Fibroblast of peridontal ligament (primary cell): ENCODE data around the gene HOXC10.

ENCODE experiments used
- DNase-seq: peaks from one replicate; pipeline ENCODE4 v3.0.0-alpha.2; 2010; ENCODE audit errors: extremely low read depth

The HOXC10 gene

GRCh38 chr12:53991077-53991460 lies 6.1 kb downstream of the HOXC10 start:
- no peak for DNase-seq

DNA sequence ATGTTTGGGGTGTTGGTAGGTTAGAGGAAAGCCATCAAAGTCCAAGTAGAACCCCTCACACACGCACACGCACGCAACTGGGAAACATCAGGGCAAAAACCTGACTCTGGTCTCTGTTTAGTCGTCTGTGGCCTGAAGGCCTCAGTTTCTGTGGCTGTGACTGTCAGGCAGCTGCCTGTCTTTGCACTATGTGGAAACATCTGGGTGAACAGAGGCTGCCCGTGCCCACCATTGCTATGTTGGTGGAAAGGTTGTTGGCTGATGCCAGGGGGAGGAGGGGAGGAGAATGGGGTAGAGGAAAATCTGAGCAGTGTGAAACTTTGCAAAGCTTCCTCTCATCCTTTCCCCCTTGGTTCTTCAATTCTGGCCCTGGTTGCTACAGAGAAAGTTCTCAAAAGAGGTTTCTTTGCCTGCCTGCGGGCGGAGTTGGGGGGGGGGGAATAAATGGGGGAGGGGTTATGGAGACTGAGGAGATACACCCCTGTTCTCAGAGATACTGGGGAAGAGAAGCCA lies 7.5 kb downstream of the HOXC10 start:
- DNase-seq: no peak

DNA sequence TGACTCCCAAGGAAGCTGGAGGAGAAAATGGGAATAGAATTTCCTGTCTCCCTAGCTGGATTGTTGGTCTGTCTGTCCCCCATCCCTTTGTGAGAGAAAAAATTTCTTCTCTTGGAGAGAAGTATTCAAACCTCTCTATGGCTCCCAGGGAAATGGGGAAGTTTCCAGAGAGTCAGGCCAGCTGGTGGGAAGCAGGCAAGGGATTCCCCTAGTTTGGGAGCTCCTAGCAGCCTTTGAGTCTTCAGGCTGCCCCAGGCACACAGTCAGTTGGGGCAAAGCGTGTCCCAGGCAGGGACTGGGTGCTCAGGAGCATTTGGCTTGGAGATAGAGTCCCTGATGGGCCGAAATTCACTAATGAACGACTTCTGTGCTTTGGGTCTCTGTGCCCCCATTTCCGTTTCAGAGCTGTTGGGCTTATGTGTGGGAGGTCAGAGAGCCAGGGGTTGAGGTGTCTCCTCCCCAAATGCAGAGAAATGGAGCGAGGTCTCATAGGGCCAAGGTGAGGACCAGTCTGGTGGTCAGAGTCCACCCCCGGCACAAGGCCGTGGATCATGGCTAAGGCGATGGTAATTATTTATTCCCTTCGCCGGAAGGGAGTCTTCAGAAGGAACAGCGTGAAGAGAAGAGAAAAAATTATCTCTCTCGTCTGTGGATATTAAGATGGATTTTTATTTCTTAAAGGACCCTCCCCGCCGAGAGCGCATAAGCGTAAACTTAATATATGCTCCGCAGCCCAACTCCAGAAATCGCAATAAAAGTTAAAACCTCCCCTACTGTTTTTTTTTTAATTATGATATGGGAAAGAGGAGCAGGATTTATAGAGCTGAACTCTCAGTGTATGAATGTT lies 8.4 kb downstream of the HOXC10 start:
- no peak for DNase-seq

DNA sequence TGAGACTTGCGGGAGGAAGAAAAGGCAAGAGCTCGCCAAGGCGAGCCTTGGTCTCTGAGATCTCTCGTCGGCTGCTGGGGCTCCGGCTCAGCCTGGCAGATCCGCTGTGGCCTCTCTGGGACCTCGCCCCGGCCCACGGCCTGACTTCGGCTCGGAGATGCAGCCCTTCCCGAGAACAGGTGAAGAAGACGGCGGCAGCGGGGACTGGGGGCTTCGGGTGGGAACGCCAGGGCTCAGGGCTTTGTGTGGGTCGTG lies 9.0 kb downstream of the HOXC10 start:
- no peak for DNase-seq

DNA sequence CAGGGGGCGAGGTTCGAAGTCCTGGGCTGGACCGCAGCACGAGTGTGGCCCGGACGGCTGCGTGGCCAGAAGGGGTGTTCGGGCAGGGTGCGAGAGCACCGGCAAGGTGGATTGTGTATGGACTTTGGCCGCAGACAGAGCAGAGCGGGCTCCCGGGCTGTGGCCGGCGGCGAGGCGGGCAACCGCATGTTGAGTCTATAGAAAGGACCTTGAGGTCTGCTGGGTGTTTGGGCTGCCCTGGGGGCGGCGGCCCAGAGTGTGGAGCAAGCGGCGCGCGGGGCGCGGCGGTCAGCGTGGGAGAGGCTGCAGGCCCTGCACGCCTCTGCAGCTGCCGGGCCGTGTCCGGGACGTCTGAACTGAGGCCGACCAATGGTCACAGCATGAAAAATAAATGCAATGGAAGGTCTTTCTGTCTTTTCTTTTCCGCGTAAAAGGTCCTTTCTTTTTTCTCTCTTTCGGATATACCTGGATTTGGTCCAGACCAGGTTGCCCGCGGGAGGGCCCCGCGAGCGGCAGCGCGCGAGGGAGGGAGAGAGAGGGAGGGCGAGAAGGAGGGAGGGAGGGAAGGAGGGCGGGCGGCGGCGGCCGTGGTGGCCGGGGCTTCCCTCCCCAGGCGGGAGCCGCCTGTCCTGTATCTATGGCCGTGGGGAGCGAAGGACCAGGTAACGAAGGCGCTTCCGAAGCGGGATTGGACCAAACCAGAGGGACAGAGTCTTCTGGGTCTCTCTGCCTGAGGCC lies 9.5 kb downstream of the HOXC10 start:
- DNase-seq: no peak

DNA sequence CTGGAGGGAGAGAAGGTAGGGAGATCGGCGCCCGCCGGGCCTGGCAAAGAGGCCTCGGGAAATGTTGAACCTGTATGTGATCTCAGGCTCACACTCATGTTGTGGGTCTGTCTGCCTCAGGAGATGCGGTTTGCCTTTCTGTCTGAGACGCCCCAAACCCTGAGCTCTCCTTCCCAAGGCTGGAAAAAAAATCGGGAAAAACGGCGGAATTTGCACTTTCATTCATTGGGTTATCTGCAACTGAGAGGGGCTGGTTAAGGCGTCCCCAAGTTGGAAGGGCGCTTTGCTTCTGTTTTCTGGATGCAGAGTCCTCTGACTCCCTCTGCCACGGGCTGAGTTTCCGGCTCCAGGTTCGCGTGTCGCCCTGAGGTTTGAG lies 10.0 kb downstream of the HOXC10 start:
- no peak for DNase-seq

GRCh38 chr12:53995378-53996239 lies 10.7 kb downstream of the HOXC10 start:
- no peak for DNase-seq

- DNase-seq: no peak
These were observed 11.6 kb downstream of the HOXC10 start for GRCh38 chr12:53996240-53997203.

GRCh38 chr12:53997204-53998109 lies 12.5 kb downstream of the HOXC10 start:
- DNase-seq: no peak

GRCh38 chr12:53998110-53998899 lies 13.4 kb downstream of the HOXC10 start:
- DNase-seq: no peak

GRCh38 chr12:53998900-53999236 lies 13.9 kb downstream of the HOXC10 start:
- DNase-seq: no peak

GRCh38 chr12:53999559-54000115 lies 14.7 kb downstream of the HOXC10 start:
- DNase-seq: no peak

DNA sequence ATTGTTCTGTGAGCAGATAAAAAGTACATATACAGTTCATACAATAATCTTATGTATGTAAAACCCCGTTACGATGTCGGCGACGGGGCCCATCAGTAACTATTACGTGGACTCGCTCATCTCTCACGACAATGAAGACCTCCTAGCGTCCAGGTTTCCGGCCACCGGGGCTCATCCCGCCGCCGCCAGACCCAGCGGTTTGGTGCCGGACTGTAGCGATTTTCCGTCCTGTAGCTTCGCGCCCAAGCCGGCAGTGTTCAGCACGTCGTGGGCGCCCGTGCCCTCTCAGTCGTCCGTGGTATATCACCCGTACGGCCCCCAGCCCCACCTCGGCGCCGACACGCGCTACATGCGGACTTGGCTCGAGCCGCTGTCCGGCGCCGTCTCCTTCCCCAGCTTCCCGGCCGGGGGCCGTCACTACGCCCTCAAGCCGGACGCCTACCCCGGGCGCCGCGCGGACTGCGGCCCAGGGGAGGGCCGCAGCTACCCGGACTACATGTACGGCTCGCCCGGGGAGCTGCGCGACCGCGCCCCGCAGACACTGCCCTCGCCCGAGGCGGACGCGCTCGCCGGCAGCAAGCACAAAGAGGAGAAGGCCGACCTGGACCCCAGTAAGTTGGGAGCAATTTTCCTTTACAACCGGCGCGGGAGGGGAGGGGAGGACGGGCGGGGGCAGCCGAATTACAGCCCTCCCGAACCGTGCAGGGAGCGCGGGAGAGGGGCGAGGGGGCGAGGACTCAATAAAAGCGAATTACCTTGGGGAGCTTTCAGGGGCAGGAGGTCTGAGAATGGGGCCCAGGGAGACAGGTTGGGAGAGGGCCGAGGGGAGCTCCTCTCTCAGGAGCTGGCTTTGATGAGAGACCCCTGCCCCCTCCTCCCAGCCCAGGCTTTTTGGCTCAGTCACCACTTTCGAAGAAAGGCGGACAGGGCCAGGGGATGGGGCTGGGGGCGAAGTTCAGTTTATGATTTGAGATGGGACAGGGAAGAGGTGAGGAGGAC lies 15.5 kb downstream of the HOXC10 start, which contains the start of gene HOXC9:
Gene HOXC9, plus strand, starts transcription at position 46 of the 999 bp plus-strand sequence. Its CDS starts 28 bp downstream, at position 74.
- no peak for DNase-seq

DNA sequence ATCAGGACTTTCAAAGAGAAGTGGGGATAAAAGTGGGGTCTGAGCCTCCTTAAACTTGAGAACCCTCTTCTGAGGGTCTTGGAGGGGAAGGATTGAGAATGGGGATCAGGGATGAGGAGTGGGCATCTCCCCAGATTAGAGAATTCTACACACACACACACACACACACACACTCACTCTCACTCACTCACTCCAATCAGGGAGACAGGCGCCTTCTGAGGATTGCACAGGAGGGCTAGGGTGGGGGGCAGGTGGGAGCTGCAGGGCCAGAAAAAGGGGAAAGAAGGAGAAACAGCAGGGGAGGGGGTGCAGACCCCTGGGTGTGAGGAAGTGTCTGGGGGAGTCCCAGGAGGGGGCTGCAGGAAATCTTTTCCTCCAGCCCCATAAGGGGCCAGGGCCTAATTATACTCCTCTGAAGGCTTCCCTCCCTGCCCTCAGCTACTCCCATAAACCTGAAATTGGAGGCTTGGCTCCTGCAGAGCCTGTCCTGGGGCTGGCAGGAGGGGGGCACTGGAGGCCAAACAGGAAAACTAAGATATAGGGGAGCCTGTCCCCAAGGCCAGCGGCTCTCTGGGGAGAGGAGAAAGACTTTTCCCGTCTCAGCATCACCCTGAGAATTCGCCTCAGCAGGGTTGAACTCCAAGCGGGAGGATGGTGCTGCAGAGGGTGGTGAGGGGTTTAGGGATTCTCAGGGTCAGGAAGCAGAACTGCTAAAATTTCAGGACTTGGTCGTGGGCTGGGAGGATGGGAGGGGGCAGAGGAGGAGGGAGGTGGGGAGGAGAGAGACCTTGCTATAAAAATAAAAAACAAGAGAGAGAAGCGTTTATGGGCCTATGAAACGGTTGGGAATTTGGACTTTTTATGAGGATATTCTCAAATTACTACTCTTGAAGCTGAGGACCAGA lies 16.6 kb downstream of the HOXC10 start:
- no peak for DNase-seq

DNA sequence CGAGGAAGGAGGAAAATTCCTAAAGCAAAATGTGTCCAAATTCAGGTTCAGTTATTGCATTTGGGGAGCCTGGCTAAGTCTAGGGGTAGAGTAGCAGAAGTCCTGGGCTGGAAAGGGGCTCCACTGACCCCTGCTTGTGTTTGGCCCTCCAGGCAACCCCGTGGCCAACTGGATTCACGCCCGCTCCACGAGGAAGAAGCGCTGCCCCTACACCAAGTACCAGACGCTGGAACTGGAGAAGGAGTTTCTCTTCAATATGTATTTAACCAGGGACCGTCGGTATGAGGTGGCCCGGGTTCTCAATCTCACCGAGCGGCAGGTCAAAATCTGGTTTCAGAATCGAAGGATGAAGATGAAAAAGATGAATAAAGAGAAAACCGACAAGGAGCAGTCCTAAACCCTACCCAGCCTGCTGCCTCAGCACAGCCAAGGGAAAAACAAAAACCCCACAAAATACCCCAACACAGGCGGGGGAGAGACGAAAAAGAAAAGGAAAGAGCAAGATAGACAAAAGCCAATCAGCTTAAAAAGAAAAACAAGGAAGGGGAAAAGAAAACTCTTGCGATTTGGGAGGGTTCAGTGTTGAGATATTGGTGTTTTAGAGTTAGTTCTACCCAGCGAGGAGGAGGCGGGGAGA lies 17.4 kb downstream of the HOXC10 start:
- no peak for DNase-seq

DNA sequence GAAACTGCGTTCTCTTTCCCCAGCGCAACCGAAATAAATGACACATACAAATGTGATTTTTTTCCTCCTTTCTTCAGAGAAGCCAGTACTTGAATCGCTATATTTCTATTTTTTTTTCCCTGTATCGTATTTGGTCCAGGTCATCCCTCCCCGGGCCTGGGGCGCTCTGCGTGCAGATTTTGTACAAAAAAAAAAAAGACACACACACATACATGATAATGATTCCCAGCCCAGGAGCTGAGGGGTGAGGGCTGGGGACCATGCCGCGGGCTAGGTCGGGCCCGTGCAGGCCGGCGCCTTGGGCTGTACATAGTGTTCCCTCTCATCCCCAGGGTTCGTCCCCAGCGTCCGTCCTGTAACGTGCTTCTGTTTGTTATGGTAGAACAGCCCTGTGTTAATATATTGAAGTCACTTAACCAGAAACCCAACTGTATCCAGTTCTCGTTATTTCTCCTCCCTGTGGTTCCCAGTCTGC lies 18.0 kb downstream of the HOXC10 start:
- no peak for DNase-seq
